H7 (cell line): Measurements from ENCODE around the gene TSEN54. TPM values are rescaled to one million over a fixed set of nuclear protein-coding genes. Genes with fewer than 3 reads are reported as not detected.

Experiments
- DNase-seq: peaks from one replicate; pipeline ENCODE4 v3.0.0; 2012
- H3K27me3 ChIP-seq: 2 replicates; pipeline ENCODE4 v1.6.0; 2011; ENCODE audit warnings: mild to moderate bottlenecking, low read length; ENCODE audit not compliant: control insufficient read depth, insufficient read depth
- H3K36me3 ChIP-seq: replicated peaks from 2 replicates; pipeline ENCODE4 v1.5.1; 2011; ENCODE audit warnings: low read length; ENCODE audit not compliant: control insufficient read depth, insufficient read depth
- H3K4me3 ChIP-seq: 2 replicates; pipeline ENCODE4 v1.5.1; 2011; ENCODE audit warnings: low read depth, mild to moderate bottlenecking, control low read depth, low read length, moderate library complexity; ENCODE audit not compliant: insufficient read depth
- total RNA-seq: library from RNA; depleted of rRNA; stranded (reverse); fragments of >200 nt; shearing (Covaris generic); gene quantifications from 2 replicates; pipeline ENCODE4 v1.2.3, GENCODE V29; 2014

The TSEN54 gene
- total RNA-seq, 1 experiment from 2014 or later = 49.4 TPM

- no peaks in the 10 kb centered on the region; the same call in 1 of the 2 replicates for H3K36me3 ChIP-seq
- H3K4me3 ChIP-seq = no peak overlapping the region
- H3K27me3 ChIP-seq = no peaks in the 10 kb centered on the region
- no peak for DNase-seq
Observed at GRCh38 chr17:75547091-75547490, 30.8 kb downstream of the TSEN54 start.

DNA sequence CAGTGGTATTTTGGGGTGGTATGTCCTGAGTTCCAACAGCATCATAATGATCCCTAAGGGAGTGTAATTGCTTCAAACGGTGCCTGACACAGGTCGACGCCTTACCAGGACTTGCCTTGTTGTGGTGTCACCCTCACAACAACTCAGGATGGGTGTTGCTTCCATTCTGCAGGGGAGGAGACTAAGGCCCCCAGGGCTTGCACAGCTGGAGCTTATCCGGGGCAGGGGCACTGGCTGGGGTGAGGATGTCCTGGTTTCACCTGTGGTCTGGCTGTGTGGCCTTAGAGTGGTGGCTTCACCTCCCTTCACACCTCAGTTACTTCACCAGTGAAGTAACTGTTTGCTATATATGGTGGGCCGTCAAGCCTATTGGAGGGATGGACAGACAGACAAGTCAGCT is 32.5 kb downstream of the TSEN54 start:
- Histone ChIP-seq H3K36me3 (no peaks in the 10 kb centered on the region; the same call in 1 of the 2 replicates), H3K27me3 (no peaks in the 10 kb centered on the region), H3K4me3 (no peak overlapping the region)
- no peak for DNase-seq

DNA sequence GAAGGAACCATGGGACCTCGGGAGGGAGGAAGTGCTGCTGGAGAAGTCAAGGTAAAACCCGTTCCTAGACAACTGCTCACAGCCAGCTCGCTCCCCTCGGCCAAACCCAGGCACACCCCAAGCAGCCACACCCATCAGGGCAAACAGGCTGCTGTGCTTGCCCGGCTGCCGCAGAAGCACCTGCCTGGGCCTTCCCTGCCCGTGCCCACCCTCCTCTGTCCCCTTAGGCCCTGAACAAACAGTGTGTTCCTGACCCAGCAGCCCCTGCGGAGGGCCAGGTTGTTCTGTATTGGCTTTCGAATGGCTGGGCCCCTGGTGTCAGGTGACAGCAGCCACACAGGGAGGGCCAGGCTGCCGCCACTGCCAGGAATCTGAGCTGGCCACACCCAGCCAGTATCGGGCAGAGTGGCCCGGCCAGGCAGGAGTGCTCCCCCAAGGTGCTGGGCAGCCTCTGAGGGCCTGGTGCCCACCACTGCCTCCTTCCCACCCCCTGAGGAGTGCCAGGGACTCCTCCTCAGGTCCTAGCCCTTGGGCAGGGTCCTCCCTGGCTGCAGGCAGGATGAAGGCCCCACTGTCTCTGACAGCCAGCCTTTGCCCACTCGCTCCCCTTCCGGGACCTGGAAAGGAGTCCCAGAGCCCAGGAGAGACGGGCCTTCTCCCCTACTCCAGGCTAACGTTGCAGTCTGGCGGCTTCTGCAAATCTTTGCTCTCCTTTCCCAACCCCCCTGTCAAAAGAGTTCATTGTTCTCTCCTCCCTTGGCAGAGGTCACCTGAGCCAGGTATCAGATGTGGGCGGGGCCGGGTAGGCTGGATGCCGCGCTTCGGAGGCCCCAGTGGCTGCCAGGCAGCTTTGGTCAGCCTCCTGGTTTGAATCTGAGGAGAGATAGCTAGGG is 33.2 kb downstream of the TSEN54 start:
- DNase-seq = peak; percentile 94
- no peaks in the 10 kb centered on the region for H3K27me3 ChIP-seq
- H3K4me3 ChIP-seq = peak overlapping the region; percentile 17; the same call in 1 of the 2 replicates
- no peaks in the 10 kb centered on the region; the same call in 1 of the 2 replicates for H3K36me3 ChIP-seq

- Histone ChIP-seq H3K27me3 (no peaks in the 10 kb centered on the region), H3K4me3 (no peak overlapping the region), H3K36me3 (no peaks in the 10 kb centered on the region; the same call in 1 of the 2 replicates)
- DNase-seq = no peak
Observed at GRCh38 chr17:75550139-75550465, 33.8 kb downstream of the TSEN54 start.

DNA sequence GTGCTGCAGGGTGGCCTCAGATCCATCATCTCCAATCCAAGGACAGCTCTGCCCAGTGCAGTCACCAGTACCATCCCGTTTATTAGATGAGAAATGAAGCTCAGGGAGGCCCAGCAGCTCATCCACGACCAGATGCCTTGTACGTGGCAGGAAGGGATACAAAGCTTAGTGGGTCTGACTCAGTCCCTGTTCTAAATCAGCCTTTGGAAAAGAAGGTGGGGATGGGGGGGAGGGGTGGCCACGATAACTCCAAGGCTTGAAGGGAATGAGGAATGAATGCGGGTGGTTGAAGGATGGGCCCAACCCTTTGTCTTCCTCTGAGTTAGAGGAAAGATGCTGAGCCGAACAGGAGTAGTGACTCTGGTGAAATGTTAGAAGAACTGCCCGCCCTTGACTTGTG is 34.9 kb downstream of the TSEN54 start:
- Histone ChIP-seq H3K4me3 (no peak overlapping the region), H3K36me3 (no peaks in the 10 kb centered on the region; the same call in 1 of the 2 replicates), H3K27me3 (no peaks in the 10 kb centered on the region)
- DNase-seq = no peak

GRCh38 chr17:75552425-75553294 is 36.3 kb downstream of the TSEN54 start:
- peak; percentile 75 for DNase-seq
- no peaks in the 10 kb centered on the region; the same call in 1 of the 2 replicates for H3K36me3 ChIP-seq
- H3K27me3 ChIP-seq = no peaks in the 10 kb centered on the region
- H3K4me3 ChIP-seq = no peak overlapping the region

DNA sequence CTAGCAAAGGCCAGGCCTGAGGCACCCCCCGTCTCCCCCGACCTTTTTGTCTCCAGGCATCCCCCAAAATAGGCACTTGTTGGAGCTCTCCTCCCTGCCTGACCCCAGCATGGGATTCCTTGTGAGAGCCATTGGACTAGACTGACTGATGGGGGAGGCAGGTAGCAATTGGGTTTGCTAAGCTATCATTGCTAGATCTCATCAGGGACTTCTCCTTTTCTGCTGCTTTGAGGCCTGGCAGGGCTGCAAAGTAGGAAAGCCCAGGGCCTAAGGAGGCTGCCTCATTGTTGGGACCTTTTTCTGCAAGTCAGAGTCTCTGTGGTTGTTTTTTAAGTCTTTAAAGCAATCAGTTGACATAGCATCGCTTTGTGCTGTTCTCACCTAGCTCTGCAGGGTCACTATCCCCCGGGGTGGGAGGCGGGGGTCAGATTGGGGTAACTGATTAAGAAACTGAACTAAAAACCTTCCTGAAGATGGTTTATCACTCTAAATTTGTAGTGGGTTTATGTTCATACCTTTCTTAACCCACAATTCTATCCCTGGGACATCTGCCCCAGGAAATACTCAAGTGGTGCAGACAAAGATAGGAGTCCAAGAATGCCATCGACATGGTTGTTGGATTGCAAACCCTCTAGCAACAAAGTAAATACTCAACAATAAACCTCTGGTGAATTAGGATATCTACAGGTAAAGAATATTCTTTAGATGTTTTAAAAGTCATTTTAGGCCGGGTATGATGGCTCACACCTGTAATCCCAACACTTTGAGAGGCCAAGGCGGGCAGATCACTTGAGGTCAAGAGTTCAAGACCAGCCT is 37.2 kb downstream of the TSEN54 start:
- H3K4me3 ChIP-seq = no peak overlapping the region

DNA sequence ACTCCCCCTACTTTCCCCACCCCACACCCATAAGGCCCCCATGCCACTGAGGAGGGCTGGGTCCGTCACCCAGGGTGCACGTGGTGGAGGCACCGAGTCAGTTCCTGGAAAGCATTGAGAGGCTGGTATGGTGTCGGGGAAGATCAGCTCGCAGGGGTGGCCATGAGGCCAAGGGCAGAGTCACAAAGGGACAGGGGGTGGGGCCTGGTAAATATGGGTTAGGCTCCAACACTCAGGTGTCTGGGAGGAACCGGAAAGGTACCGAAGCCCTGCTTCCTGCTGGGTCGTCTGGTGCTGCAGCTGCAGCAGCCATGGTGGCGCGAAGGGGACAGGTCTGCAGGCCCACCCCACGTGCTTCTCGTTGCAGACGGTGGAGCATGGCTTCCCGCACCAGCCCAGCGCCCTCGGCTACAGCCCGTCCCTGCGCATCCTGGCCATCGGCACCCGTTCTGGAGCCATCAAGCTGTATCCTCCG is 39.4 kb downstream of the TSEN54 start:
- H3K27me3 ChIP-seq = no peaks in the 10 kb centered on the region
- no peak overlapping the region for H3K4me3 ChIP-seq
- no peak for DNase-seq
- no peaks in the 10 kb centered on the region; the same call in none of the 2 replicates for H3K36me3 ChIP-seq

More for the DNA sequence above, 37.2 kb downstream of the TSEN54 start:
- Histone ChIP-seq H3K27me3 (no peaks in the 10 kb centered on the region), H3K36me3 (no peaks in the 10 kb centered on the region; the same call in 1 of the 2 replicates)
- DNase-seq = no peak

- Histone ChIP-seq H3K4me3 (no peak overlapping the region), H3K36me3 (no peaks in the 10 kb centered on the region; the same call in 1 of the 2 replicates), H3K27me3 (no peaks in the 10 kb centered on the region)
- peak; percentile 78 for DNase-seq
Observed at GRCh38 chr17:75557075-75557851, 40.9 kb downstream of the TSEN54 start.

- Histone ChIP-seq H3K27me3 (no peaks in the 10 kb centered on the region), H3K36me3 (no peaks in the 10 kb centered on the region; the same call in none of the 2 replicates), H3K4me3 (no peak overlapping the region)
- DNase-seq = no peak
Observed at GRCh38 chr17:75557852-75558665, 41.7 kb downstream of the TSEN54 start.

DNA sequence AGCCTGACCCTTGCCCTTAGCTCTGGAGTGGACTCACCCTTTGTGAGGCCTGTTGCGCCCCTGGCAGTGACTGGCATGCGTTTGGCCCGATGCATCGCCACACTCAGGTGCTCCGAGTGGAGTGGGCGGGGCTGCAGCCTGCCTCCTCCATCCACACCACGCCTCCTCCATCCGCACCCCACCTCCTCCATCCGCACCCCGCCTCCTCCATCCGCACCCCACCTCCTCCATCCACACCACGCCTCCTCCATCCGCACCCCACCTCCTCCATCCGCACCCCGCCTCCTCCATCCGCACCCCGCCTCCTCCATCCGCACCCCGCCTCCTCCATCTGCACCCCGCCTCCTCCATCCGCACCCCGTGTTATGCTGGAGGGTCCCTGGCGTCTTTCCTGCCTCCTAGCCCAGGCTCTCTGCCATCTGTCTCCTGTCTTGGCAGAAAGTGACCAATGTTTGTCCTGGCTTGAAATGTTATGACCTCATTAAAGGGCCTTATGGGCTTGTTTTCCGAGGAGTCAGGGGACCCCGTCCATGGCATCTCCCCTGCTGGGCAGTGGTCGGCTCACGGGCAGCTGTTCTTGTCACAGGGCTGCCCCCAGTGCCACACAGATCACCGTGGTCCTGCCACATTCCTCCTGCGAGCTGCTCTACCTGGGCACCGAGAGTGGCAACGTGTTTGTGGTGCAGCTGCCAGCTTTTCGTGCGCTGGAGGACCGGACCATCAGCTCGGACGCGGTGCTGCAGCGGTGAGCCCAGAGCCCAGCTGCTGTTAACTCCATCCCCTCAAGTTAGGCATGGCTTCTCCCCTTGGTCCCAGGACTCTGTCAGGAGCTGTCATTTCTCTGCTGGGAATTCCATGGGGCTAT is 42.6 kb downstream of the TSEN54 start:
- H3K27me3 ChIP-seq = no peaks in the 10 kb centered on the region
- no peak for DNase-seq

DNA sequence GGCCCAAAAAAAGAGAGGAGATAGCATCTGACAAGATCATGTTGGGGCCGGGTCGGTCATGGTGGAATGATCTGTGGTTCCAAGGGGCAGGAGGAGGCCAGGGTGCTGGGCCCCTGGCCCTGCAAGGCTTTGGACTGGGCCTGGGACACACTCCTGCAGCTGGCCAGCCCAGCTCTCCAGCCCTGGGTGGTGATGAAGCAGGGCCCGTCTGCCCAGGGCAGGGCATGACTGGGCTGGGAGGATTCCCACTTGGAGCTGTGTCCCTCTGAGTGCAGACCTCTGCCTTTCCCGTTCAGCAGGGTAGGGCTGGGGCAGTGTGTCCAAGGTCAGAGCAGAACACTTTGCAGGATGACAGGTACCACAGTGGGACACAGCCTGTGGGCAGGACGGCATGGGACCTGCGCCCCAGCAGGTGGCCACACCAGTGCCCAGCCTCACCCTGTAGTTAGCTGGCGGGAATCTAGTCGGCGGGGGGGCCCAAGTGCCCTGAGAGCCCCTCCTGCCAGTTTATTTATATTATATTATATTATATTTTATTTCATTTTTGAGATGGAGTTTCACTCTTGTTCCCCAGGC is 43.7 kb downstream of the TSEN54 start:
- H3K4me3 ChIP-seq = no peak overlapping the region
- no peaks in the 10 kb centered on the region for H3K27me3 ChIP-seq
- no peak for DNase-seq
- peaks cover 5% of the 10 kb centered on the region for H3K36me3 ChIP-seq

More for the DNA sequence above, 42.6 kb downstream of the TSEN54 start:
- H3K4me3 ChIP-seq = no peak overlapping the region
- peaks cover 5% of the 10 kb centered on the region for H3K36me3 ChIP-seq
